HG03196 (cell line): Measurements from ENCODE around the gene ACACA.
"Not testable (repeated sequence)": the region's sequence is repeated elsewhere in the genome, so short reads cannot be mapped to it uniquely, and the experiment has no call there.

Experiments
- ATAC-seq: cut with Tn5 transposase; IDR thresholded peaks from one replicate; pipeline ENCODE4 v1.9.1; 2021; ENCODE audit not compliant: unreplicated experiment

ACACA gene

DNA sequence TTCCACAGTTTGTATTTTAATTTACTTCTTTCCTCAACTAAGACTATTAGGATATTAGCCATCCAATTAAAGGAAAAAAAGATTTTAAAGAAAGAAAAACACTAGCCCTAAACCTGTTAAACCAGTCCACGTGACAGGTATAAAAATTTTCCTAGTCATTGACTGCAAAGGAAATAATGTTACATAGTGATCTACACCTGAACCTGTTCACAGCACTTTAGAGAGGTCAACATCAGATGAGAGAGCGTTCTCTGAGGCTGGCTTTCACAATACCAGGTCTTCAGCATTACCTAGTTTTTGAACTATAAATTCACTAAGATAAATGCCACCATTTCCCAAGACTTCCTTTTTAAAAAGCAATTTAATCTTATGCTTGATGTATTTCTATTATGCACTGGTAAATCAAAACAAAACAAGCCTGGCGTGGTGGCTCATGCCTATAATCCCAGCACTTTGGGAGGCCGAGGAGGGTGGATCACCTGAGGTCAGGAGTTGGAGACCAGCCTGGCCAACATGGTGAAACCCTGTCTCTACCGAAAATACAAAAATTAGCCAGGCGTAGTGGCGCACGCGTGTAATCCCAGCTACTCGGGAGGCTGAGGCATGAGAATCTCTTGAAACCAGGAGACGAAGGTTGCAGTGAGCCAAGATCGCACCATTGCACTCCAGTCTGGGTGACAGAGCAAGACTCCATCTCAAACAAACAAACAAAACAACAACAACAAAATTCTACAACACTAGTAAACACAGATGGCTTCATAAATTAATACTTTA is 49.7 kb downstream of the ACACA start:
- ATAC-seq, result not testable (repeated sequence)

DNA sequence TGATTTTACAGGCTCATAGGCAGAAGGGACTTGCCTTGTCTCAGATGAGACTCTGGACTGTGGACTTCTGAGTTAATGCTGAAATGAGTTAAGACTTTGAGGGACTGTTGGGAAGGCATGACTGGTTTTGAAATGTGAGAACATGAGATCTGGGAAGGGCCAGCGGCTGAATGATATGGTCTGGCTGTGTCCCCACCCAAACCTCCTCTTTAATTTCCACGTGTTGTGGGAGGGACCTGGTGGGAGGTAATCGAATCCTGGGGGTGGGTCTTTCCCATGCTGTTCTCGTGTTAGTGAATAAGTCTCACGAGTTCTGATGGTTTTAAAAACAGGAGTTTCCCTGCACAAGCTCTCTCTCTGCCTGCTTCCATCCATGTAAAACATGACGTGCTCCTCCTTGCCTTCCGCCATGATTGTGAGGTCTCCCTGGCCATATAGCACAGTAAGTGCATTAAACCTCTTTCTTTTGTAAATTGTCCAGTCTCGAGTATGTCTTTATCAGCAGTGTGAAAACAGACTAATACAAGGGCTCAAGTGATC is 59.7 kb downstream of the ACACA start:
- ATAC-seq, result not testable (repeated sequence)

DNA sequence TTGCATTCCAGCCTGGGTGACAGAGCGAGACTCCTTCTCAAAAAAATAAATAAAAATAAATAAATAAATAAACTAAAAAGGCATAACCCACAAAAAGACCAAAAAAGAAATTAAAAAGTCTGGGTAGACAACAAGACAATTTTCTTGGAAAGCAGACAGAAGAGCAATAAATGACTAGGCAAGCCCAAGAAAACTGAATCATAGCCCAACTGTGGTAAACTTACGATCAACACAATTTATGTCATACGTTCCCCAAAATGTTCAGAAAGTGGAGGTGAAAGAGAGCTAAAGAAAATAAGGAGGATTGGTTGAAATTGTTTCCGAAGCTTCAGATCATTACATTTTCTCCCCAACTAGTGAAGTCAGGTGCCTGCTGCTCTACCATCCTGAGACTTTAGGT is 62.1 kb downstream of the ACACA start:
- ATAC-seq, result no peak

DNA sequence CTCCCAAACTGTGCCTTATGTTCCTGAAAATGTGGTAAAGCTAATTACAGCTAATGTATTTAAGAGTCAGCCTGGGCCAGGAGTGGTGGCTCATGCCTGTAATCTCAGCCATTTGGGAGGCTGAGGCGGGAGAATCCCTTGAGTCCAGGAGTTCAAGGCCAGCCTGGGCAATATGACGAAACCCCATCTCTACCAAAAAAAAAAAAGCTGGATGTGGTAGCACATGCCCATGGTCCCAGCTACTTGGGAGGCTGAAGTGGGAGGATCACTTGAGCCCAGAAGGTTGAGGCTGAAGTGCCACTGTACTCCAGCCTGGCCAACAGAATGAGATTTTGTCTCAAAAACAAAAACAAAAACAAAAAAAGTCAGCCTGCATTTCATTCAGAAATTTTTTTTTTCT is 64.0 kb downstream of the ACACA start:
- no peak for ATAC-seq

DNA sequence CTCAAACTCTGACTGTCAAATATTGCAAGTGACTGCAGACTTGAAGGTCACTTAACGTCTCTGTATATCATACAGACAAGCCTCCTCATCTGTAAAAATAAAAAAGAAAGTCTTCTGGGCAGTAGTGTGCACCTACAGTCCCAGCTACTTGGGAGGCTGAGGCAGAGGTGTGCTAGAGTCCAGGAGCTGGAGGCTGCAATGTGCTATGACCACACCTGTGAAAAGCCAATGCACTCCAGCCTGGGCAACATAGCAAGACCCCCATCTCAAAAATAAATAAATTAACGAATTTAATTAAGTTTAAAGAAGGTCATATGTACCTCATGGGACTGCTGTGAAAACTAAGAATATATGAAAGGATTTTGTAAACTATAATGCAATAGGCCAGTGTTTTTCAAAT is 65.8 kb downstream of the ACACA start:
- ATAC-seq, result no peak

DNA sequence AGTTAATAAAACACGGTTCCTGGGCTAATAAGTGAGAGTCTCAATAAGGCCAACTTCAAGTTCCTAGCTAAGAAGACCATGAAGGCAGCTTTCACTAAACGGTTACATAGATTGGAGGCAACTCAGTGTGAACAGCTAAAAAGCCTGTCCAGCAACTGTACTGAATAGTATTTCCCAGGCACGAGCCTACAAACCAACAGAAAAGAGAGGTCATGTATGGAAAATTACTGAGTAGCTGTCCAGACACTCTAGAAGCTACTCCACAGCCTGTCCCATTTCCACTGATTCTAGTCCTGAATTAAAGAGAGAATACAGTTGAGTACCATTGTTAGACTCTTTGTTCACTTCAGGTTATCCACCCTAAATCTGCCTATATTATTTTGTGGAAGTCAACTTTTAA is 67.3 kb downstream of the ACACA start:
- ATAC-seq, result no peak

DNA sequence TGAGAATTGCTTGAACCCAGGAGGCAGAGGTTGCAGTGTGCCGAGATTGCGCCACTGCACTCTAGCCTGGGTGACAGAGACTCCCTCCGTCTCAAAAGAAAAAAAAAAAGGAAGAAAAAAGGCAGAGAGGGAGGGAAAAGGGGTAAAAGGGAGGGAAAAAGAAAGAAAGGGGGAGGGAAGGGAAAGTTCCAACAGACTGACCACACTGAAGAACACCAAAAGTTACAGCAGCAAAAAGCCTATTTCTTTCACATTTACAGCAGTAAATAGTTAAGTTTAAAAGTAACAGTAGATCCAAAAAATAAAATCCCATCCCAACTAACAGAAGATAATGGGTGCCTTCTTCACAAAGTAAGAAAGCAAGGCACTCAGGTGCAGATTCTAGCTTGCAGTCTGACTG is 67.8 kb downstream of the ACACA start:
- no peak for ATAC-seq

DNA sequence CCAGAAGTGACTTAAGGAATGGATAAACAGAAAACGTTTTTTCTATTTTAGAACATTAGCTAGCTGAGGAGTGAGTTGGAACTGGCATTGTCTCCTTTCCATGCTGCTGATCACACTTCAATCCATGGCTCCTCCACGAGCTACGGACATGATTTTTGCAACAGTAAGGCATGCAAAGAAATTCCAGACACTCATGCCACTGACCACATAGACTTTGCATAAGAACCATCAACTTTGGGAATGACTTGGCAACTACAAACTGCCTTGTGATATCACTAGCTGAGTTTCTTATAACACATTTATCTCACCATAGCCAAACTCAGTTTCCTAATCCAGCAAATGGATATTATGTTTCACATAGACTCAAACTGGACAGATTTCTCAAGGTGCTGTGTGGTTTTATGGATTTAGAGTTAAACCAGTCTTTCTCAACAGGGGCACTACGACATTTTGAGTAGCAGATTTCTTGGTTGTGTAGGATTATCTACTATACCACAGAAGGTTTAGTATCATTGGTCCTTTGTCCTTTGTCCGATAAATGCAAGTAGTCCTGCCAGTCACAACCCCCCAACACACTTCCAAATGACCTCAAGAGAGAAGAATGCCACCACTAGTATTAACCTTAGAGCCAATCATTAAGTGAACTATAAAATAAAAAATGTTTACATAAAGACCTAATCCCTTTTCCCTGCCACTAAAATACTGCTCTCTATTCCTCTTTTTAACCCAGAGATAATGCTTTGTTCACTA is 79.1 kb downstream of the ACACA start:
- no peak for ATAC-seq

DNA sequence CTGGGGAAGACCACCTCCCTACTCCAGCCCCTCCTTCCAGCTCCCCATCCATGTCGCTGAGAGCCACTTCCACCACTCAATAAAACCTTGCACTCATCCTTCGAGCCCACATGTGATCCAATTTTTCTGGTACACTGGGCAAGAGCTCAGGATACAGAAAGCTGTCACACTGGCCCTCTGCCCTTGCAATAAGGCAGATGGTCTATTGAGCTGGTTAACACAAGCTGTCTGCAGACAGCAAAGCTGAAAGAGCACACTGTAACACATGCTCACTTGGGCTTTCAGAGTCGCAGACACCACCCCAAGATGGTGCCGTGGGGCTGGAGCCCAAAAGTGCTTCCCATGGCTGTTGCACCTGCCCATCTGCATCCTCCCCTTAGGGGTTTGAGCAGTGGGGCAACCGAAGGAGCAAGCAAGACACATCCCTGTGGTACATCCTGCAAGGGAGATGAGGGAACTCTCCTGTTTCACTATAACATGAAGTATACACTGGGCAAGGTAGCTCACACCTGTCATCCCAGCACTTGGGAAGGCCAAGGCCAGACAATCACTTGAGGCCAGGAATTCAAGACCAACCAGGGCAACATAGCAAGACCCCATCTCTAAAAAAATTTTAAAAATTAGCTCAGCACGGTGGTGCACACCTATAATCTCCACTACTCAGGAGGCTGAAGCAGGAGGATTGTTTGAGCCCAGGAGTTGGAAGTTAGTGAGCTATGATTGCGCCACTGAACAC is 83.6 kb downstream of the ACACA start:
- ATAC-seq, result no peak

DNA sequence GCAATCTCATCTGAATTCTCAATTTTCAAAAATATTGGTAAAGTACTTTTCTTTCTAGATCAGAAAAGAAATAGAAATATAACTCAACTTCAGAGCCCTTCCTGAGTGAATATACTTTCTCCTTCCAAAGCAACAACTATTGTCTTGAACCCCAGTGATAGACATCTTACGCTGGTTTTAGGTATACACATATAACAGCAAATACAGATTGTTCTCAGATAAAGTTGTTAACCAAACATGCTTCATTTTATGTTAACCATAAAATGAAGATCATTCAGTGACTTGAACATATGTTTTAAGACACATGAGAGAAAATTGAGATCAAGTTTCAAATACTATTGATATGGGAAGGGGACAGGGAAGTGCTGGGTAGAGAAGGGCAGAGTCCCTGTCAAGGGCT is 84.5 kb downstream of the ACACA start:
- ATAC-seq, result no peak

DNA sequence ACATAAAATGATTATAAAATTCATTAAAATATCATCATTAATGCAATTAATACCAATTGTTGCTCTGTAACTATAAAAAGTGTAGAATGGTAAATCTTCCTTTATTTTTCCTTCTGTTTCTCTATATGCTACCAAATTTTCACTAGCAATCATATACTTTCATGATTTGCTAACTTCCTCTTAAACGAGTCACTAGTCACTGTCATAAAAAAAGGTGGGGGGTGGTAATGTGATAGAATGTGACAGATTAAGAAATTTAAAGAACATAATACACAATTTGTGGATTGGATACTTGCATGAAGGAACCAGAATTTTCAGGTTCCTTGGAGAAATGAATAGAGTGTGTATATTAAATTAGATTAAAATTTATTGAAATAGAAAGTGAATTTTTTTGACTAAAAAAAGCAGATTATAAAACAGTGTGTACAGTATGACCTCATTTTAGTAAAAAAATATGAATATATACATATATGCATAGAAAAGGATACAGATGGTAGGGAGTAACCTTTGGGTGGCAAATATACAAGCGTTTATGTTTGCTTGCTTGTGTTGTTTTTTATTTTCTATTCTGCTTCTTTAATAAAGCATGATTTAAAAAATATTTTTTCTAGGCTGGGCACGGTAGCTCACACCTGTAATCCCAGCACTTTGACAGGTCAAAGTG is 87.6 kb downstream of the ACACA start:
- ATAC-seq, result no peak

DNA sequence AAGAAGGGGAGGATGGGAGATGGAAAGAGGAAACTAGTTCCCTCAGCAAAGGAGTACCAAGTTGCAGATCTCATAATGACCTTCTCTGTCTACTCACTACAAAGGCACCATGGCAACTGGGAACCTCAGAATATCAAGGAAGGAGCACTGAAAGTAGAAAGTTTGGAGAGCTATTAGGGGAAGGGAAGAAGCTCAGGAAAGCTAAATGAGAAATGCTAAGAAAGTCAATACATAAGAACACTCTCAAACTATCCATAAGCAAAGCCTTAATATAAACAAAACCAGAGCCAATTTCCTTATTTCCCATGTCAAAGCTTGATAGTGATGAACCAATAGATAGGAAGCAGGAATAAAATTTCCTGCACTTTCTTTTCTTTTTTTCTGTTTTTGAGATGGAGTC is 88.8 kb downstream of the ACACA start:
- ATAC-seq, result no peak

DNA sequence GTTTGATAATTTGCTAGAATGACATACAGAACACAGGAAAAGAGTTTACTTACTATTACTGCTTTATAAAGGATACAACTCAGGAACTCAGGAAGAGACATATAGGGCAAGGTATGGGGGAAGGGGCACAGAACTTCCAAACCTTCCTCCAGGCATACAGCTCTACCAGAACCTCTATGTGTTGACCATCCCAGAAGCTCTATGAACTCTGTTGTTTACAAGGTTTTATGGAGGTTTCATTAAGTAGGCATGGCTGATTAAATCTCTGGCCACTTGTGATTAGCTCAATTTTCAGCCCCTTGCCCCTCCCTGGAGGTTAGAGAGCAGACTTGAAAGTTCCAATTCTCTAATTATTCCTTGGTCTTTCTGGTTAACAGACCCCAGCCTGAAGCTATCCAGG is 91.0 kb downstream of the ACACA start:
- ATAC-seq, result no peak

DNA sequence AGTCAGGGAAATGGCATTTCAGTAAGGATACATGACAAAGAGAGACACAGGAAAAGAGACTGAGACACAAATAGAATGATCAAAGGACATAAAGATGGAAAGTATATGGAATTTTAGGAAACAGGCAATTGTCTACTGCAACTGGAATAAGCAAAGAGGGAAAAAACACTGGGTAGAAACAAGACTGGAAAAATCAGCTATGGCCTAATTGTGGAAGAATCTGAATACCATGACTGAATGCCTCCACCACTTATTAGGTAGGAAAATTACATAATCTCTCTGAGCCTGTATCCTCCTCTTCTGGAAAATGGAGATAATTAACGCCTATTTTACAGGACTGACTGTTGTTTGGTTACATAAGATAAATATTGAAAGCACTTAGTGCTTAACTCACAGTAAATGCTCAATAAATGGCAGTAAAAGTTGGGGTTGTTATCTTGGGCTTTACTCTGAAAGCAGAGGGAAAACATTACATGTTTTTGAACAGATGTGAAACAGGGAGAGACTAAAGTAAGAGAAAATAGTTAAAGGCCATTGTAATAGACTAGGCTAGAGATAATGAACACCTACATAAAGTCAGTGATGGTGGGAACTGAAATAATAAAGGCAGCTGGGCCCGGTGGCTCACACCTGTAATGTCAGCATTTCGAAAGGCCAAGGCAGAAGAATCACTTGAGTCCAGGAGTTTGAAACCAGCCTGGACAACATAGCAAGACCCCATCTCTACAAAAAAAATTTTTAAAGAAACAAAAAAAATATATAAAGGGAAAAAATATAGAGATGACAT is 94.3 kb downstream of the ACACA start:
- ATAC-seq, result no peak

DNA sequence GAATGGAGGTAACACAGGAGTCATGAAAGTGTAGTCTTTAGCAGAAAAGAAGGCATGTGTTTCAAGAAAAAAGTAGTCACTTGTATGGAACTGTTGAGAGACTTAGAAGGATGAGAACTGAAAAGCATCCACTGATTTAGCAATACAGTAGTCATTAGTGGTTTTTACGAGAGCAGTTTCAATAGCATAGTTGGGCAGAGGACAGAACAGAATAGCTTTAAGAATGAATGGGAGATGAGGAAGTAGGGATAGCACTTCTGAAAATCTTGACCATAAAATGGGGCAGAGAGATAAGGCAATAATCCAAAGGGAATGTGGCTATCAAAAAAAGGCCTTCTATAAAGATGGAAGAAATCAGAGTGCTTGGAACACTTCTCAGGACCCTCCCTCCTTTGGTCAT is 95.7 kb downstream of the ACACA start:
- ATAC-seq, result no peak

DNA sequence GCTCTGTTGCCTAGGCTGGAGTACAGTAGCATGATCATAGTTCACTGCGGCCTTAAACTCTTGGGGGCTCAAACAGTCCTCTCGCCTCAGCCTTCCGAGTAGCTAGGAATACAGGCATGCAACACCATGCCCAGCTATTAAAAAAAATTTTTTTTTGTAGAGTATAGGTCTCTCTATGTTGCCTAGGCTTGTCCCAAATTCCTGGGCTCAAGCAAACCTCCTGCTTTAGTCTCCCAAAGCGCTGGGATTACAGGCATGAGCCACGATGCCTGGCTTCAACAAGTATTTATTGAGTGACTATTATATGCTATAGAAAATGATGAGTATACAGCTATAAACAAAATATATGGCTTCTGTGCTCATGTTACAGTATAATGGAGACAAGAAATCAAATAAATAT is 97.6 kb downstream of the ACACA start:
- ATAC-seq, result no peak

DNA sequence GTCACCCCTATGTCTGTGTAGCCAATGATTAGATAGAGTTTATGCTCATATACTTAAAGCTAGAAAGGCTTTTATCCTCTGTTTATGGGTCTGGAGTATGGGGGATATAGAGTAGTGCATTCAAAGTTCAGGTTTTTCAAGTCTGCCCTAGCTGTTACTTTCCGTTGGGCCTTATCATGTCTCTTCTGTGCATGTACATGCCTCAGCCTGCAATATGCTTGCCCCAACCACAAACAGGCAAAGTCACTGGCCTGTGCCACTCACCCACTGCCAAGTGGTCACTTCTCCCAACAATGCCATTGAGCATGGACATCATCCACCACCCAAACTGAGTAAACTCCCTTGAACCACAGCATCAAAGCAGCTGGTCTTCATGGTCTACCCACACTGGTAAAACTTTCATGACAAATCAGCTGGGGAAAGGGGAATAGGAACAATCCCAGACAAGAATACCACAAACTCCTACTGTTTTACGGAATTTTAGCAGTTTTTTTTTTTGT is 101.2 kb downstream of the ACACA start:
- no peak for ATAC-seq

DNA sequence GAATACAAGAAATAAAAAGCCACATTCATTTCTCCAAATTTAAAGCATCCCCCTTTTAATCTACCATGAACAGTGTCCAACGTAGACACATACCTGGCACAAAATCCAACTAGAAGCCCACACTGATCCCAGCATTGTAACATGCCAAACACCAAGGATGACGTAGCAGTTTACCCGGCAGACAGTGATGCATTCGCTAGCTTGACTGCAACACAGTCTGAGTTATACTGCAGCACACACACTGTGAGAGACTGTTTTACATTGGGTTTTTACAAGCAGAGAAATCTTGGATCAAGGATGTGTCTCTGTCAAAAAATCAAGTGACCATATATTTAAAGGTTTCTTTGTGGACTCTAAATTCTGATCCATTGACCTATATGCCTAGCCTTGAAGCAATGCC is 105.3 kb downstream of the ACACA start:
- ATAC-seq, result no peak

DNA sequence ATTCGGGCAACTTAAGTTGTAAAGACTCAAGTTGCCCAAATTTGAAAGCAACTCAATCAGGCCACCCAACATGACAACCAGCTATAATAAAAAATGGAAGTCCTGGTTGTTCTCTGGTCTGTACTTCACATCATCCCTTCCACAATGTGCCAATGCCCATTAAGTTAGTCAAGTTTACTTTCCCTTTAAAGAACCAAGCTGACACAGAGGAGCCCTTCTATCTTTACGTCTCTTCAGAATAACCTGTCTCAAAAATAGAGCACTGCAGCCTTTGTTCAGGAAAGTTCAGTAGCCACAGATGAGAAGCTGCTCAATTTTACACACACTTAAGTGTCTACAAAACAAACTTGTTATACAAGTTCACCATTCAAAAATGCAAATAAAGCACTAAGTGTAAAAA is 106.0 kb downstream of the ACACA start:
- no peak for ATAC-seq
